Measurements from ENCODE around the gene NDUFV1. TPM values are rescaled to one million over a fixed set of nuclear protein-coding genes. Genes with fewer than 3 reads are reported as not detected.

The NDUFV1 gene
- polyA plus RNA-seq, 3 donors = 71.6 to 174 (median 72.1) TPM

- intact Hi-C loops (cut with micrococcal nuclease) = no loop called here
- no peaks in the 10 kb centered on the region for H3K36me3 ChIP-seq (replicated peaks in 1 of 2; ENCODE audit: control insufficient read depth in 1 of 2, insufficient read depth in 2 of 2, low read length in 2 of 2)
- no peak overlapping the region for H3K4me3 ChIP-seq (replicated peaks in 1 of 3; ENCODE audit: low read depth in 2 of 3, low read length in 3 of 3)
- WGBS (ENCODE audit: insufficient coverage) = 53% methylated on average over 3 of the region's 9 CpGs
- Mint-ChIP-seq H3K27me3 (ENCODE audit: low read depth in 3 of 3) (peaks cover 2 to 6% (median 5%) of the 10 kb centered on the region in 3 donors), H3K4me3 (no peak overlapping the region), H3K27ac (no peak overlapping the region), H3K36me3 (no peaks in the 10 kb centered on the region), H3K9me3 (peaks cover 6 to 38% (median 20%) of the 10 kb centered on the region in 7 donors), H3K4me1 (peaks cover 18% of the 10 kb centered on the region)
- H3K9me3 ChIP-seq (replicated peaks in 1 of 2; ENCODE audit: control insufficient read depth in 1 of 2, insufficient read depth in 1 of 2, low read length in 2 of 2) = peaks cover 16 to 18% of the 10 kb centered on the region in 2 donors
- no peak for DNase-seq
- no peak overlapping the region for H3K9ac ChIP-seq (ENCODE audit: insufficient read depth, low read length, poor library complexity, severe bottlenecking)
- no peaks in the 10 kb centered on the region for H3K27me3 ChIP-seq (ENCODE audit: control insufficient read depth in 2 of 2, insufficient read depth in 2 of 2, low read length in 2 of 2)
- H3K4me2 ChIP-seq (replicated peaks; ENCODE audit: extremely low read depth, low read length, poor library complexity, severe bottlenecking) = no peak overlapping the region
- H4K20me1 ChIP-seq (ENCODE audit: insufficient read depth, low read length) = no peaks in the 10 kb centered on the region
- peaks cover 14 to 20% of the 10 kb centered on the region in 2 donors for H3K4me1 ChIP-seq (ENCODE audit: control insufficient read depth in 1 of 2, insufficient read depth in 2 of 2, low read length in 2 of 2)
- no peak overlapping the region for H3K27ac ChIP-seq (ENCODE audit: low read depth in 1 of 2, low read length in 2 of 2)
- H2AFZ ChIP-seq (ENCODE audit: insufficient read depth, low read depth, low read length, poor library complexity, severe bottlenecking) = no peak overlapping the region
- no peak for TF ChIP-seq CTCF (IDR thresholded peaks at IDR 0.05)
- H3K79me2 ChIP-seq (ENCODE audit: insufficient read depth, low read length) = no peaks in the 10 kb centered on the region
These were observed 47.5 kb downstream of the NDUFV1 start for GRCh38 chr11:67654225-67654624.

- Mint-ChIP-seq H3K27ac (no peak overlapping the region), H3K36me3 (no peaks in the 10 kb centered on the region), H3K4me1 (no peaks in the 10 kb centered on the region), H3K9me3 (peaks cover 6 to 38% (median 20%) of the 10 kb centered on the region in 7 donors), H3K4me3 (no peak overlapping the region), H3K27me3 (ENCODE audit: low read depth in 3 of 3) (peaks cover 2 to 6% (median 2%) of the 10 kb centered on the region in 3 donors)
- H2AFZ ChIP-seq (ENCODE audit: insufficient read depth, low read depth, low read length, poor library complexity, severe bottlenecking) = no peak overlapping the region
- H4K20me1 ChIP-seq (ENCODE audit: insufficient read depth, low read length) = no peaks in the 10 kb centered on the region
- peak; percentile 34 to 54 (median 52) for DNase-seq
- 50% methylated on average over 1 of the region's 4 CpGs for WGBS (ENCODE audit: insufficient coverage)
- H3K36me3 ChIP-seq (replicated peaks in 1 of 2; ENCODE audit: control insufficient read depth in 1 of 2, insufficient read depth in 2 of 2, low read length in 2 of 2) = no peaks in the 10 kb centered on the region
- H3K79me2 ChIP-seq (ENCODE audit: insufficient read depth, low read length) = no peaks in the 10 kb centered on the region
- H3K27me3 ChIP-seq (ENCODE audit: control insufficient read depth in 2 of 2, insufficient read depth in 2 of 2, low read length in 2 of 2) = no peaks in the 10 kb centered on the region
- H3K9ac ChIP-seq (ENCODE audit: insufficient read depth, low read length, poor library complexity, severe bottlenecking) = no peak overlapping the region
- intact Hi-C loops (cut with micrococcal nuclease) = loop anchor here in 1 of 2 donors (5.0 kb wide), 1 partner anchor 84 kb away; no protein-coding TSS in a partner anchor
- no peak overlapping the region for H3K4me2 ChIP-seq (replicated peaks; ENCODE audit: extremely low read depth, low read length, poor library complexity, severe bottlenecking)
- no peaks in the 10 kb centered on the region for H3K4me1 ChIP-seq (ENCODE audit: control insufficient read depth in 1 of 2, insufficient read depth in 2 of 2, low read length in 2 of 2)
- H3K4me3 ChIP-seq (replicated peaks in 1 of 3; ENCODE audit: low read depth in 2 of 3, low read length in 3 of 3) = no peak overlapping the region
- H3K27ac ChIP-seq (ENCODE audit: low read depth in 1 of 2, low read length in 2 of 2) = no peak overlapping the region
- peaks cover 16 to 18% of the 10 kb centered on the region in 2 donors for H3K9me3 ChIP-seq (replicated peaks in 1 of 2; ENCODE audit: control insufficient read depth in 1 of 2, insufficient read depth in 1 of 2, low read length in 2 of 2)
- no peak for TF ChIP-seq CTCF (IDR thresholded peaks at IDR 0.05)
These were observed 49.7 kb downstream of the NDUFV1 start for GRCh38 chr11:67656278-67656922.
